T-helper 1 cell treated with Interleukin-12 subunit alpha and Interleukin-12 subunit beta and Interleukin-4 antibody, amounts not matched to agents 30 ng/mL and 1 ng/mL, for 36 hours (primary cell): ENCODE measurements around the gene FBXO7. TPM values are rescaled to one million over a fixed set of nuclear protein-coding genes. Genes with fewer than 3 reads are reported as not detected.

Experiments
- intact Hi-C: fragments of 100-400 bp; cut with micrococcal nuclease; formaldehyde crosslinking; loops from one replicate; pipeline ENCODE4 v1.15.1; 2024
- total RNA-seq: library from RNA; stranded (reverse); gene quantifications from 2 replicates; pipeline ENCODE4 v1.2.3, GENCODE V29; 2022

FBXO7 gene
- total RNA-seq = 91.3 and 95.6 TPM in 2 replicates

DNA sequence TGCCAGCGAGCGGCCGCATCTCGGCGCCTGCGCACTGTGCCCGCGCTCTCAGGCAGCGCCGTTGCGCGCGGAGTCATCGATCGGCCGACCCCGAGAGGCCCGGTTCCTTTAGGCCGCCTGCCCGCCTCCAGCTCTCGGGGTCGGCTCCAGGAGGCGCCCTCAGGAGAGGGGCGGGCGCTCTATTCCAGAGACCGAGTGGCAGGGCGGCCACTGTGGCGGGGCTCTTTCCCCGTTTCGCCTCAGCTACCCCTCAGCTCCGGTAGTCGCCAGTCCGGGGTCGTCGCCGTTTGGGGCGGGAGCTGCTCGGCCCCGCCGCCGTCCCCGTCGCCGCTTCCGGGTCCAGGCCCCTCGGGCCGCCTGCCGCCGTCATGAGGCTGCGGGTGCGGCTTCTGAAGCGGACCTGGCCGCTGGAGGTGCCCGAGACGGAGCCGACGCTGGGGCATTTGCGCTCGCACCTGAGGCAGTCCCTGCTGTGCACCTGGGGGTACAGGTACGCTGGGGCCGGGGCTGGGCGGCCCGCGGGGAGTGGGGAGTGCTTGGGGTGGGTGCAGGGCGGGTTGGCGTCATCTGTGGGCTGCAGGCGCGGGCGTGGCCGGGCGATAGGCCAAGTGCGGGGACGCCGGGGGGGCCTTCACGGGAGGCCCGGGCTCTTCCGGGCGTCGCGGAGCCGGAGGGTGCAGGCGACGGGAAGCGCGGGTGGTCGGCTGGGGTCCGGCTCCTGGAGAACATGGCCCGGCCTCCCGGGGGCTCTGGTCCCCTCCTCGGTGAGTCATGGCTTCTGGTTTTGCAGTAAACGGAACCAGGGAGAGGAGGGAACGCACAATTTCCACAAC is at the start of gene FBXO7:
TSS of gene FBXO7 (plus strand) at position 177 of the 833 bp plus-strand sequence. CDS start at position 369, 192 bp downstream.
- intact Hi-C loops = loop anchor here (2.0 to 10.0 kb wide), 3 partner anchors 530 to 1263 kb away; partner anchors contain the start of genes LIMK2, PRR14L and YWHAH

DNA sequence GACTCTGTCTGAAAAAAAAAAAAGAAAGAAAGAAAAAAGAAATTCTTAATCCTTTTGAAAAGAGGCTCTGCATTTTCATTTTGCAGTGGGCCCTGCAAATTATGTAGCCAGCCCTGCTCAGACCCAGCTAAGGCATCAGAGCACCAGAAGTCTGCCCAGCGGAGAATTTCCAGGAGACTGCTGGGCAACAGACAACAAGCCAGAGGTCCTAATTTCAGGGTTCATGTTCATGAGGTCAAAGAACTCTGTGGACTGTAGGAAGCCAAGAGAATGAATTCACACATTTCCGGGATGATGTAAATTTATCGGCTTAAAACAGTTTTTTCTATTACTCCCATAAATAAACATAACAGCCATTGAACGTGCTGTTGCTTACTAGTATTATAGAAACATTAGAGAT is 47.7 kb upstream of the FBXO7 start:
- intact Hi-C loops = no loop called here

DNA sequence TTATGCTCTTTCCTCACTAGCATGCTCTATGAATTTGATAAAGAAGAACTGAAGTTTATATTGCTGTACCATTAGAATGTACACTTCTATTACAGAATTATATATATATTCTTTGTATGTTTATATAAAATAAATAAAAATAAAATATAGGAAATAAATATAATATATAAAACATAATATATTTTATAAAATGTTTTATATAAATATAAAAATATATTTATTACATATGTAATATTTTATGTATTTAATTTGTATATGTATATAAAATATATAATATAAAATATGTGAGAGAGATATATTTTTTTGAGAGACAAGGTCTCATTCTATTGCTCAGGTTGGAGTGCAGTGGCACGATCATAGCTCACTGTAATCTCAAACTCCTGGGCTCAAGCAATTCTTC is 44.3 kb upstream of the FBXO7 start:
- intact Hi-C loops = no loop called here

DNA sequence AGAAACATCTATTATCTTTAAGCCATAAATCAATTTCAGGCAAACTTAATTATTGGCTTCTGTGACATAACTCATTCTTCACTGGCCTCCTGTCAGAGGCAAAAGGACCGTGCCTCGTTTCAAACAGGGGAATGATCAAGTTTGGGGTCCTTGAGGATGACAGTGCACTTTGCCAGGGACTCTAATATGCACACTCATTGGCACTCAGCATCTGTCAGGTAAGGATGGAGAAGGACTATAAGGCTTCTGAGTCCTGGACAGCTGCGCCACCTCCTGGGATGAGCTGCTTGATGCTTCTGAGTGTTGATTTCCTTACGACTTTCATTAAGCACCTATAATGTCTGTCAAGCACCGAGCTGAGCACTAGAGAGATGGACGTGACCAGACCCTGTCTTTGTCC is 30.5 kb upstream of the FBXO7 start:
- intact Hi-C loops = no loop called here

DNA sequence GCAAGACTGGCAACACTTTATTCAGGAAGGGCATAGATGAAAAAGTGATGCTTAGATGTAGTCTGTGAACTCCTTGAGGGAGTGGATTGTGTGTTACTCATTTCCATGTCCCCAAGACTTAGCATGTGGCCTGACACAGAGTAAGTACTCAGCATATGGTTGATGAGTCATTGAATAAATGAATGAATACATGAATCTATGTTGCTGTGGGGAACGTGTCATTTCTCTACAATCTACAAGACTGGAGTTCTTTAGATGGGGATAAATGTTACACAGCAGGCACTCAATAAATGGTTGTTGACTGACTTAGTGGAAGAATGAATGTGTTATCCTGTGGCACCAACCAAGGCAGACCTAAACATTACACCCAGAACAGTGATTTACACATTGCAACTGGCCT is 28.3 kb upstream of the FBXO7 start:
- intact Hi-C loops = no loop called here

DNA sequence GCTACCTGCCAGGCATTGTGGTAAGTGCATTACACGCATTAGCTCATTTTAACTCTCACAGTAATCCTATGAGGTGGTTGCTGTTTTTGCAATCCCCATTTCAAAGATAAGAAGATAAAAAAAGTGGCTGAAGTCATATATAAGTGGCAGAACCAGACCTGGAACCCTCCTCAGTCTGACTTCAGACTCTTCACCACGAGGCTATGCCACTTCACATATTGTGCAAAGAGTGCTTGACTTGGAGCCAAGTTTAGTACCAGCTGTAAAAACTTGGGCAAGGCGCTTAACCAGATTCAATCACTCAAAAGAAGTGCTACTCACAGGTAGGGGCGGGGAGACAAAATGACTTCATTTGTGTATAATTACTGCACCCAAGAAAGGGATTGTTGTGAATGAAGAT is 25.6 kb upstream of the FBXO7 start:
- intact Hi-C loops = no loop called here

DNA sequence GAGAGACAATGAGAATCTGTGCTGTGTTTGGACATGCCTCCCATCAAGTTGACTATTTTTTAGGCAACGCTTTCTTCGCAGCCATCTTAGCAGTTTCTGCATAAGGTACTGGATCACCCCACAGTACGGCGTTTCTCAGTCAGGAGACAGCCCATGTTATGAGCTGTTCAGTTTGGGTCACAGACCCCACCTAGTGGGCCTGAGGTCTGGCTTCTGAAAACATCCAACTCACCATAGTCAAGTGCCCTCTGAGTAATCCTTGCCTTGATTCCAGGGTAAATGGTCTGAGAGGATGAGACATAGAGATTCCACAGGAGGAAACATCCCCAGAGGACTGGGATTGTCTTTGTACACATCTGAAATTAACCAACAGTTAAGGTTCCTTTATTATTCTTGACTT is 17.6 kb upstream of the FBXO7 start:
- intact Hi-C loops = no loop called here

DNA sequence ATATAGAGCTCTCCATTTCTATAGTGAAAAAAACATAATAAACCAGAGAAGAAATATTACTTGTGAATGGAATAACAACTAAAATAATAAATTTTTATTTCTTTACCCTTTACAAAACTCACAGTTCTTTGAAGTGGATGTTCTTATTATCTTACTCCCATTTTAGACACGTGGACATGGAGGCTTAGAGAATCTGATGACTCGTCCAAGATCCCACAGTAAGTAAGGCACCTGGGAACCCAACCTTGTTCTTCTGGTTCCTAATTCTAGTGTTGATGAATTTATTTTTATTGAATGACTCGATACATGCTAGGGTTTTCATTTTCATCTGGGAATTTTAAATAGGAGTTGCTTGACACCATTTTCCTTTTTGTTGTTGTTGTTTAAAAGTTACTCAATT is 12.2 kb upstream of the FBXO7 start:
- intact Hi-C loops = no loop called here

DNA sequence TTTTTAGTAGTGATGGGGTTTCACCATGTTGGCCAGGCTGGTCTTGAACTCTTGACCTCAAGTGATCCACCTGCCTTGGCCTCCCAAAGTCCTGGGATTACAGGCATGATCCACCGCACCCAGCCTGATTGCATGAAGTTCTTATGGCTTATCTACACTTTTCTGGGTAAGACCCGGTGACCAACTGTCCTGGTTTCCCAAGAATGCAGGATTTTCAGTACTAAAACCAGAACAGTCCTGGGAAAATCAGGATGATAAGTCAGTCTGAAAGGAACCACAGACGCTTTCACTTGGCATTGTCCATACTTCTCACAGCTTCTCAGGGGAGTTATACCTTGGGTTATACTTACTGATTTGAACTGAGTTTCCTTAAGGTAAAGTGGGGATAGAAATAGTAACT is 8.9 kb upstream of the FBXO7 start:
- intact Hi-C loops = no loop called here

DNA sequence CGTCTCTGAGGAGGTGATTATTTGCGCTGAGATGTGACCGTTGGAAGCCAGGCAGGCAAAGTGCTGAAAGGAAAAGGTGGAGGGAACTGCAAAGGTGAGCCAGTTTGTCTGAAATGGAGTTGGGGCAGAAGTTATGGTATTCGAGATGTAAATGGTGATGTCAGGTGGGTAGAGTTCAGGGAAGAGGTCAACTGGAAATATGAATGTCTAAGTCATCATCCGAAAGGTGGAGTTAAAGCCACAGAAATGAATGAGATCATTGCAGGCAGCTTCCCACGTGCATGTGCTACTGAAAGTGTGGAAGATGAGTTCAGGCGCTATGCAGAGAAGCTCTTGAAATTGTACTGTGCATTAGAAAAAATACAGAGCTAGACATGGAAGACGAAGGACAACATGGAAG is 8.1 kb upstream of the FBXO7 start:
- intact Hi-C loops = no loop called here

DNA sequence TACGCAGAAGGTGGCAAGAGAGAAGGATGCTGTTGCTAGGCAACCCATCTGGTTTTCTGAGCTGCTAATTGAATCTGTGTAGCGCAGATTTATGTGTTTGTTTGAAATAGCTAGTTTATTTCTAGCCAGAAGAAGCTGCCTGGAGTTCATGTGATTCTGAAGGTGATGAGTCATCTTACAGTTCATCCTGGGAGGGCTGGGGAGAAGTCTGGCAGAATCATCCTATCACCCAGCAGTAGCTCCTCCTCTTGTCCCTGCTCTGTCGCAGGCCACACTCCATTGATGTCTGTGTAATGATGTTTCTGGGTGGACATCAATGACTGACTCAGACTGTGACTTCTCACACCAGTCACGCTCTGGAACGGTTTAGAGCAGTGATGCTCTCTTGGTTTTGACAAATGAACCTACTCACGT is 4.8 kb upstream of the FBXO7 start:
- intact Hi-C loops = loop anchor here (1.0 to 10.0 kb wide), 2 partner anchors 500 to 525 kb away; partner anchors contain the start of gene YWHAH

DNA sequence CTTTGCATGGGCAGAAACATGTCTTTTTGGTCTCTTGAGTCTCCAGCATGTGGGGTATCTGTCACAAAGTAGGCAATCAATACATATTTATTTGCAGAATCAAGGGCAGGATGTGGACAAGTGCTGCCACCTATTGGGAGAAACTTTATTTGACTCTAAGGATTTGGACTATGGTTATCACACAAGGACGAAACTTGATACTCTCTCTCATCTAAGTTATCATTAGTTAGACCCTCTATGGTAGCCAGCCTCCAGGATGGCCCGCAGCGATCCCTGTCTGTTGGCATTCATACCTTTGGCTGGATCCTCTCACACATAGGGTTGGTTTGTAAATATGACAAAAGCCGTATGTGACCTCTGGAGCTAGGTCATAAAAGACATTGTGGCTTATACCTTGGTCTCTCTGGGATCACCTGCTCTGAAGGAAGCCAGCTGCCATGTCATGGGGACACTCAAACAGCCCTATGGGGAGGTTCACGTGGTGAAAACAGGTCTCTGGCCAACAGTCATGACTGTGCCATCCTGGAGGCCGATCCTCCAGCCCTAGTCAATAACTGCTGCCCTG is 1.1 kb upstream of the FBXO7 start:
- intact Hi-C loops = loop anchor here (1.0 to 10.0 kb wide), 8 partner anchors 61 to 811 kb away; partner anchors contain the start of genes PISD, RTCB and YWHAH

DNA sequence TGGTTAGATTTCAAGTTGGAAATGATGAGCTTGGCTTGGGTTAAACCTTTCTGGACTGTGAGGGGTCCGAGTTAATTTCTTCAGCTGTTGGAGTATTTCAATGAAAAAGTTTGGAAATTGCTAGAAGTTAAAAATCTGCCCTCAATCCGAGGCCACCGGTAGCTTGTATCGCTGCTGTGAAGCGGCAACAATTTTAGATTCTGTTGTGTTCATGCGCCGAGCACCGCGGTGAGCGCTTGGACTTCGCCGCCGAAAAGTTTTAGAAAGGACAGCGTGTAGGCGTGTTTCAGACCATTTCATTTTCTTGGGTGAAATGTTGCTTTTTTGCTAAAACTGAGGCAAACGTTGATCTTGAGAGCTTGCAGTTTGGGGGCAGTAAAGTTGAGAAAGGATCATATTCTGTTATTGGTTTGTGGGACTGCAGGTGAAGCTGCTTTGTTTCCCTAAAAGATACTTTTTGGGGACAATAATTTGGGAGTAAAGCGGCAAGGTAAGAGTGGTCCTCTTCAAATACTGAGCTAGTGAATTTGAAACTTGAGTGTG is 928 bp downstream of the FBXO7 start:
- intact Hi-C loops = loop anchor here (1.0 to 10.0 kb wide), 4 partner anchors 337 to 1263 kb away; partner anchors contain the start of genes LIMK2, PRR14L and YWHAH

DNA sequence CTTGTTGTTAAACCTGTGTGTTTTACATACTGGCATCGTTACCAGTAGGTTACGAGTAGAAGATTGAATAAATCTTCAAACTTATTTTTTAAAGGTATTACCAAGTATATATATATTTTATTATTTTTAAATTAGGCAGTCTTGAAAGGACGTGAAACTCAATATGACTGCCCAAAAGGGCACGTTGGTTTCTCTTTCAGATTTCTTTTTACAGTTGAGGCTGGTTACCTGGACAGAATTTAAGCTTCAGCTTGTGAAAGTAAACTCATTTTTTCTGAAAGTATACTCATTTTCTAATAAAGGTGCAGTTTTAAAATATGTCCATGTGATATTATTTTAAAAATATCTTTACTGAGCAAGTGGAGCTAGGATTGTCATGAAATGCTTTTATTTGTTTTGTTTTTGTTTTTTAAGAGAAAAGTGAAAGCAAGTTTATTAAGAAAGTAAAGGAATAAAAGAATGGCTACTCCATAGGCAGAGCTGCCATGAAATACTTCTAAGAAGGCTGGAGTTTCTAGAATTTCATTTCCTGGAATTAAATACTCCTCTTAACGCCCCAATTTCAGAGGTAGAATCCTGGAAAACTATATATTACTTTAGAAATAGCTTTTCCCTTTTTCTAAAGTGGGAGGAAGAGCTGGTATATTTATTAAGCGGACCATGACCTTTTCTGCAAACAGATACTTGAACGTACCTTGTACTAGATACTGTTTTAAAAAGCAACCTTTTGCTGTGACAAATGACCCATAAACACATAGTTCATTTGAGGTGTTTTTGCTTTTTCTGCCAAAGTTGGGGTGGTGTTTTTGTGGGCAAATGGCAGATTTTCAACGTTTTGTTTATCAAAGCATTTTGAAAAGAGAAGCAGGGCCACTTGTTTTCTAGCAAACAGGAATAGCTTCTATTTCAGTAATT is 1.9 kb downstream of the FBXO7 start:
- intact Hi-C loops = loop anchor here (1.0 to 10.0 kb wide), 3 partner anchors 338 to 1264 kb away; partner anchors contain the start of genes LIMK2 and YWHAH

DNA sequence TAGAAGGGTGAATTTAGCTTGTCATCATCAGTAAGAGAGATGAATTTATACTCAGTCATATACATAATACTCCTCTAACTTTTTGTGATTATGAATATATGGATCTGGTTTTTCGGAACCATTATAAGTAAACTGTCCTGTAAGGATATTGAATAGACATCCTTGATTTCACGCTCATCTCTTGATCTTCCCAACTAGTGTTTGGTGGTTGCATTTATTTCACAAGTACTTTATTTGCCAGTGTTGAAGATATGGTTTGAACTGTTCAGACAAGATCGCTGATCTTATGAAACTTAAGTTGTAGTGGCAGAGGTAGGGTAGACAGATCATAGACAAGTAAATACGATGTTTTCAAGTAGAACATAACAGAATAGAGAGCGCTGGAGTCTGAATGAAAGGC is 3.0 kb downstream of the FBXO7 start:
- intact Hi-C loops = loop anchor here (5.0 to 10.0 kb wide), 2 partner anchors 533 to 1265 kb away; partner anchors contain the start of genes LIMK2 and YWHAH

DNA sequence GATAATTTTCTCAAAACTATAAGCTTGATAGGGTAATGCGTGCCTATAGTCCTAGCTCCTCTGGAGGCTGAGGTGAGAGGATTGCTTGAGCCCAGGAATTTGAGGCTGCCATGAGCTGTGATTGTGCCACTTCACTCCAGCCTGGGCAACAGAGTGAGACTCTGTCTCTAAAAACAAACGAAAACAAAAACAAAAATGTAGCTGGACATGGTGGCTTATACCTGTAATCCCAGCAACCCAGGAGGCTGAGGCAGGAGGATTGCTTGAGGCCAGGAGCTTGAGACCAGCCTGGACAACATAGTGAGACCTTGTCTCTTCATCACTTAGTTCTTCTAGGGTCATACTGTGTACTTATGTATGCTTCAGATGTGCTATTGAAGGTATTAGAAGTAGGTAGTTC is 3.9 kb downstream of the FBXO7 start:
- intact Hi-C loops = loop anchor here (5.0 to 10.0 kb wide), 2 partner anchors 534 to 1266 kb away; partner anchors contain the start of genes LIMK2 and YWHAH

DNA sequence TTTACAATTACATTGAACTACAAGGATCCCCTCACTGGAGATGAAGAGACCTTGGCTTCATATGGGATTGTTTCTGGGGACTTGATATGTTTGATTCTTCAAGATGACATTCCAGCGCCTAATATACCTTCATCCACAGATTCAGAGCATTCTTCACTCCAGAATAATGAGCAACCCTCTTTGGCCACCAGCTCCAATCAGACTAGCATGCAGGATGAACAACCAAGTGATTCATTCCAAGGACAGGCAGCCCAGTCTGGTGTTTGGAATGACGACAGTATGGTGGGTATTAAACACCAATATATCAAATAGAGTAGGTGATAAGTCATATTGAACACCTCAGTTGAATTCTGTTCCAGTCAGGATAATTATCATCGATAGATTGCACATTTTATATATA is 4.4 kb downstream of the FBXO7 start:
- intact Hi-C loops = loop anchor here (5.0 to 10.0 kb wide), 2 partner anchors 534 to 1267 kb away; partner anchors contain the start of genes LIMK2 and YWHAH

DNA sequence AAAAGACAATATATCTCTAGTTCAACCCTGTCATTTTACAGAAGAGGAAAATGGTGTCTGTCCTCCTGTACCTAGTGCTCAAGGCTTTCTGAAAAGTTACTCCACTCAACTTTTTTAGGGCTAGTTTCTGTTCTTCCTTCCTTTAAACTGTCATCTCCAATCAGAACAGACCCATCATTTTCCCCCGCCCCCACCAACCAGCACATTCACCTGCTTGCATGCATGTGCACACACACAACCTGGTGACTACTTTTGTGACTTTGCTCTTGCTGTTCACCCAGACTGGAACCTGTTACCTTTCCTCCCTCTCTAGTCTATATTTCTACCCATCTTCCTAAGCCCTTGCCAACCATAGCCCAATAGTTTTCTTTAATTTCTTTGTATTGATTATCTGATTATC is 5.6 kb downstream of the FBXO7 start:
- intact Hi-C loops = no loop called here

DNA sequence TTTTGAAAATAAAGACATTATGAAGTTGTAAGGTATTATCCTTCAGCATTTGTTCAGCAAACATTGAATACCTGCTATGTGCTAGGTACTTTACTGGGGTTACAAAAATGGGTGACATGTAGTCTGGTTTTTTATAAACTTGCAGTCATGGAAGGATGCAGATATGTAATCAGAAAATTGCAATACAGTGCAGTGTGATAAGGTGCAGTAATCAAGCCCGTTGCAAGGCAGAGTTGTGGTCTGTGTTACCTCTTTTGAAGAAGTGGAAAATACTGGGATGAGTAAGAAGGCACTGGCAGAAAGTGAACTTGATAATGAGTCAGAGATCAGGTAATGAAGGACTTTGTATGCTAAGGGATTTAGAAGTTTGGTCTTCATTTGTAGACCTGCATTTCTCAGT is 8.1 kb downstream of the FBXO7 start:
- intact Hi-C loops = no loop called here

DNA sequence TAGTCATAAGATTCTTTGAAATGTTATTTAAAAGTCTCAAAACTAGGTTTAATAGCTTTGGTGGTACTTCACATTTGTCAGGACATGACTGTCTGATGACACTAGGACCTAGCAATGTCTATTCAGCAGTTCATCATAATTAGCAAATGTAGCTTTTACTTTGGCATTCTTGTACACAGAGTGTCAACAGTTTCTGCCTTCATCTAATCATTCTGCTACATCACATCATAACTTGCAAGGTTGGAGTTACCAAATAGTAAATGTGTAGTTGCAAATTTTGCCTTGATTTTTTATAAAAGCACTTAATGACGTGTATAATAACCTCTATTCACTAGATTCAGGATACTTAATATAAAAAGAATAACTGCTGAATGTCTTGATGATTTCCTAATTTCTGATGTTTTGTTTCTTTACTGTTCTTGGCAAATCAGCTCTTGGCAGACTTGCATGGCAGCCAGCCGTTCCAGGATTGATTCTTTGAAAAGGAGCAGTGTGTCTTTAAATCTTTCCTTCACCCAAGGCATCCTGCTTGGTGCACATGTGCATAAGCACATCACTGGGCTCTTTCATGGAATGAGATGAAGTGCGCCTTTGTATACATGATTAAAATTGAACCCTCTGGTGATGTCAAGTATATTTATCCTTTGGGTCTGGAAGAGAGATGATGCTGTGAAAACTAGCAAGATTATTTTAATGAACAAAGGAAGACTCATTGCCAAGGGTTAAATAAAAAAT is 12.2 kb downstream of the FBXO7 start:
- intact Hi-C loops = no loop called here
